ENCODE results near the gene SKAP1. TPM values are rescaled to one million over a fixed set of nuclear protein-coding genes. Genes with fewer than 3 reads are reported as not detected.

SKAP1 gene
- total RNA-seq, 1 experiment from 2014 or later = not detected

- no peaks in the 10 kb centered on the region for H3K9me3 Mint-ChIP-seq (ENCODE audit: unreplicated experiment)
- POLR2A ChIA-PET = no interaction called here
- BruUV-seq (replicated peaks) = no TSS peak
- no peak for TF ChIP-seq CTCF (IDR thresholded peaks at IDR 0.05; ENCODE audit: unreplicated experiment)
- no peaks in the 10 kb centered on the region for H3K4me1 Mint-ChIP-seq (ENCODE audit: insufficient read depth, unreplicated experiment)
- CTCF ChIA-PET = interaction anchor here (0.7 kb wide), 1 partner anchor 50 kb away, joined by 3 read pairs; no protein-coding TSS in a partner anchor
- H3K36me3 Mint-ChIP-seq (ENCODE audit: insufficient read depth, unreplicated experiment) = peaks cover under 1% of the 10 kb centered on the region
- intact Hi-C loops (cut with micrococcal nuclease) = no loop called here
- H3K27ac Mint-ChIP-seq (ENCODE audit: low read depth, unreplicated experiment) = no peak overlapping the region
- H3K4me3 Mint-ChIP-seq (ENCODE audit: unreplicated experiment) = no peak overlapping the region
- no peak for DNase-seq (ENCODE audit: unreplicated experiment)
- H3K27me3 Mint-ChIP-seq (ENCODE audit: insufficient read depth, unreplicated experiment) = peaks cover 86% of the 10 kb centered on the region
These were observed 108.0 kb downstream of the SKAP1 start for GRCh38 chr17:48322060-48322459.

- H3K36me3 Mint-ChIP-seq (ENCODE audit: insufficient read depth, unreplicated experiment) = peaks cover 5% of the 10 kb centered on the region
- H3K27me3 Mint-ChIP-seq (ENCODE audit: insufficient read depth, unreplicated experiment) = peaks cover 88% of the 10 kb centered on the region
- ChIA-PET CTCF (interaction anchor here (0.7 to 1.0 kb wide), 2 partner anchors 10 to 277 kb away, joined by 3 read pairs; no protein-coding TSS in a partner anchor), POLR2A (no interaction called here)
- H3K4me1 Mint-ChIP-seq (ENCODE audit: insufficient read depth, unreplicated experiment) = no peaks in the 10 kb centered on the region
- H3K9me3 Mint-ChIP-seq (ENCODE audit: unreplicated experiment) = no peaks in the 10 kb centered on the region
- no peak overlapping the region for H3K4me3 Mint-ChIP-seq (ENCODE audit: unreplicated experiment)
- BruUV-seq (replicated peaks) = no TSS peak
- intact Hi-C loops (cut with micrococcal nuclease) = no loop called here
- TF ChIP-seq CTCF (IDR thresholded peaks at IDR 0.05; ENCODE audit: unreplicated experiment) = no peak
- DNase-seq (ENCODE audit: unreplicated experiment) = no peak
- H3K27ac Mint-ChIP-seq (ENCODE audit: low read depth, unreplicated experiment) = no peak overlapping the region
These were observed 112.3 kb downstream of the SKAP1 start for GRCh38 chr17:48317732-48318131.

GRCh38 chr17:48314716-48315115, 115.3 kb downstream of the SKAP1 start:
- CTCF ChIA-PET = no interaction called here

GRCh38 chr17:48313096-48313755, 116.8 kb downstream of the SKAP1 start:
- POLR2A ChIA-PET = no interaction called here
- intact Hi-C loops (cut with micrococcal nuclease) = no loop called here
- CTCF ChIA-PET = no interaction called here
- H3K36me3 Mint-ChIP-seq (ENCODE audit: insufficient read depth, unreplicated experiment) = peaks cover 5% of the 10 kb centered on the region
- DNase-seq (ENCODE audit: unreplicated experiment) = no peak
- H3K27me3 Mint-ChIP-seq (ENCODE audit: insufficient read depth, unreplicated experiment) = peaks cover 94% of the 10 kb centered on the region
- H3K4me3 Mint-ChIP-seq (ENCODE audit: unreplicated experiment) = no peak overlapping the region
- BruUV-seq (replicated peaks) = no TSS peak
- no peaks in the 10 kb centered on the region for H3K9me3 Mint-ChIP-seq (ENCODE audit: unreplicated experiment)
- no peaks in the 10 kb centered on the region for H3K4me1 Mint-ChIP-seq (ENCODE audit: insufficient read depth, unreplicated experiment)
- H3K27ac Mint-ChIP-seq (ENCODE audit: low read depth, unreplicated experiment) = no peak overlapping the region
- TF ChIP-seq CTCF (IDR thresholded peaks at IDR 0.05; ENCODE audit: unreplicated experiment) = no peak

More at GRCh38 chr17:48314716-48315115, 115.3 kb downstream of the SKAP1 start:
- TF ChIP-seq CTCF (IDR thresholded peaks at IDR 0.05; ENCODE audit: unreplicated experiment) = no peak
- Mint-ChIP-seq H3K36me3 (ENCODE audit: insufficient read depth, unreplicated experiment) (peaks cover 5% of the 10 kb centered on the region), H3K4me1 (ENCODE audit: insufficient read depth, unreplicated experiment) (no peaks in the 10 kb centered on the region), H3K4me3 (ENCODE audit: unreplicated experiment) (no peak overlapping the region), H3K9me3 (ENCODE audit: unreplicated experiment) (no peaks in the 10 kb centered on the region), H3K27ac (ENCODE audit: low read depth, unreplicated experiment) (no peak overlapping the region), H3K27me3 (ENCODE audit: insufficient read depth, unreplicated experiment) (peaks cover 100% of the 10 kb centered on the region)
- intact Hi-C loops (cut with micrococcal nuclease) = no loop called here
- POLR2A ChIA-PET = interaction anchor here (0.7 kb wide), 1 partner anchor 16 kb away, joined by 3 read pairs; no protein-coding TSS in a partner anchor
- DNase-seq (ENCODE audit: unreplicated experiment) = no peak
- BruUV-seq (replicated peaks) = no TSS peak

All from MCF 10A (cell line).